HS-27A (cell line): ENCODE results near the gene TSEN34.
"Not testable (repeated sequence)": the region's sequence is repeated elsewhere in the genome, so short reads cannot be mapped to it uniquely, and the experiment has no call there.

Source experiments
- DNase-seq: peaks from one replicate; pipeline ENCODE4 v3.0.0-alpha.2; 2012; ENCODE audit warnings: low read depth, missing footprints

The TSEN34 gene

DNA sequence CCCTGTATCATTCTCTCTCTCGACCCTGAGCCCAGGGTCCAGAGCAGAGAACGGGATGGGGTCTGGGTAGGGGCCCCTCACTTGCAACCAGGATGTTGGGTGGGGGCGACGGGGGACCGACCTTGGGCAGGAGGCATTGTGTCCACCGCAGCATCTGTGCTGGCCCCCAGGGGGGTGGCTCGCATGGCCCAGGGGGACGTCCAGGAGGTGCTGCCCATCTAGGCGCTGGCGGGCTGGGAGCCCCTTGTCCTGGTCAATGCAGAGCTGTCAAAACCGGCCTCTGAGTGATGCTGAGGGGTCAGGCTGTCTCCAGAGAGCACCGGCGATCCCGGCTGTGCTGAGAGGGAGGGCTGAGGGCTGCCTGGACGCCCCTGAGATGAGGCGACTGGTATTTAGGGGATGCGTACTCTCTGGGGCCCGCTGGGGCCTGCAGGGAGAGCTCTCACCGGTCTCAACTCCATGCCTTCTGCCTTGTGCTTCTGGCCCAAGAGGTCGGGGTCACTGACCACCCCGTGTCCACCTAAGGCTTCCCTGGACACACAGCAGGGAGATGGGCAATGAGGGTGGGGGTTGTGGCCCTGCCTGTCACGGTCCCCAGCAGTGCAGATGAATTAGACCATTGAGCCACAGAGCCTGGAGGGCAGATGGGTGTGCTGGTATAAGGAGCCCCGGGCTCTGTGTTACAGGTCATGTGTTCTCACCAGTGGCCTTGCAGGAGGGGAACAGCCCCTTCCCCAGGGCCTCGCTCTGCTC is 18.1 kb downstream of the TSEN34 start:
- no peak for DNase-seq

DNA sequence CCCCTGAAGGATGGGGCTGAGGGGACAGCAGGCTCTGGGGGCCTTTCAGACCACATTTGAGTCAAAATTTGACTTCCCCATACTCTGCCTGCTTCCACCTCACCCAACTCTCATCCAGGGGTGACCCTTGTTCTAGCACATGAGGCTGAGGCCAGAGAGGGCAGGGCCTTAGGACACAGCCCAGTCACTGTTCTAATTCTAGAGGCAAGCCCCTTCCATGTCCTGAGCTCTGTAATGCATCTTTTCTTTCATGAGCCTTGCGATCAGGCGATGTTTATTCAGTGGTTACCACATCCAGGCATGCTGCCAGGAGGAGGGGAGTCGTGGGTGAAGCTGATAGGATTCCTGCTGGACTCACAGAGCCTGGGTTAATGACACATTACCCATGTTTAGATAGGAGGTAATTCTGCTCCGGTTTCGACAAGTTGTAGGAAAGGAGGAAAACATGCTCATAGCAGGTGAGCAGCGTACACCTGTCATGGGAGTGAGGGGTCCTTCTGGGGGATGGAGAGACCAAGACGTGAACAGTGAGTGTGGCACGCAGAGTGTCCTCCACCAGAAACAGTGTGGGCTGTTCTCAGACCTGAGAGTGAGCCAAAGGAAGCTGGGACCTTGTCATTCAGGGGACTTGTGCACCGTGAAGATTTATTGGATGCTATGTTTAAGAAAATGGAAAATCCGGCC is 18.8 kb downstream of the TSEN34 start:
- DNase-seq: peak; percentile 96

GRCh38 chr19:54211235-54211634 is 20.1 kb downstream of the TSEN34 start:
- DNase-seq: no peak

GRCh38 chr19:54214217-54214616 is 23.1 kb downstream of the TSEN34 start:
- not testable (repeated sequence) for DNase-seq

DNA sequence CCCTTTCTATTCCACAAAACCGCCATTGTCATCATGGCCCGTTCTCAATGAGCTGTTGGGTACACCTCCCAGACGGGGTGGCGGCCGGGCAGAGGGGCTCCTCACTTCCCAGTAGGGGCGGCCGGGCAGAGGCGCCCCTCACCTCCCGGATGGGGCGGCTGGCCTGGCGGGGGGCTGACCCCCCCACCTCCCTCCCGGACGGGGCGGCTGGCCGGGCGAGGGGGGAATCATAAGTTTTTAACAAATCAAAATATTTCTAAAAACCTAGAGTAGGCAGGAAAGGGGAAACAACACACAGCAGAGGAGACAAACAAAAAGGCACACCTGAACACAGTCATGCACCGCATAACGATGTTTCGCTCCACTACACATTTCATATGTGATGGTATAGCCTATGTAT is 23.6 kb downstream of the TSEN34 start:
- not testable (repeated sequence) for DNase-seq

DNA sequence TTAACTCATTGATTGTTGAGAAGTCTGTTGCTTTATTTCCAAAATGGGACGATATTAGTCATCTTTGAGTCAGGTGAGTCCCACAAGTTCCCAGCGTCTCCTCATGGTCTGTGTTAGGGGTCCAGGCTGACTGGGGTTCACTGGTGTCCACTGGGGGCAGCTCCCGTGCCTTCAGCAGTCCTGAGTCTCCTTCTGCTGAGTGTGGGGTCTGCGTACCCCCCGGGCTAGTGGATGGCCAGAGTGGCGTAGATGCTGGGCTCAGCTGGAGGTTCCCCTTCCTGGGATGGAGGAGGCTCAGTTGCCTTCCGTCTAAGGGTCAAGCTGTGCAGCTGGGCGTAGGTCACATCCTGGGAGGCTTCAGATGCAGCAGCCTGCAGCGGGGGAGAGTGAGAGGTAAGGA is 25.8 kb downstream of the TSEN34 start:
- no peak for DNase-seq

DNA sequence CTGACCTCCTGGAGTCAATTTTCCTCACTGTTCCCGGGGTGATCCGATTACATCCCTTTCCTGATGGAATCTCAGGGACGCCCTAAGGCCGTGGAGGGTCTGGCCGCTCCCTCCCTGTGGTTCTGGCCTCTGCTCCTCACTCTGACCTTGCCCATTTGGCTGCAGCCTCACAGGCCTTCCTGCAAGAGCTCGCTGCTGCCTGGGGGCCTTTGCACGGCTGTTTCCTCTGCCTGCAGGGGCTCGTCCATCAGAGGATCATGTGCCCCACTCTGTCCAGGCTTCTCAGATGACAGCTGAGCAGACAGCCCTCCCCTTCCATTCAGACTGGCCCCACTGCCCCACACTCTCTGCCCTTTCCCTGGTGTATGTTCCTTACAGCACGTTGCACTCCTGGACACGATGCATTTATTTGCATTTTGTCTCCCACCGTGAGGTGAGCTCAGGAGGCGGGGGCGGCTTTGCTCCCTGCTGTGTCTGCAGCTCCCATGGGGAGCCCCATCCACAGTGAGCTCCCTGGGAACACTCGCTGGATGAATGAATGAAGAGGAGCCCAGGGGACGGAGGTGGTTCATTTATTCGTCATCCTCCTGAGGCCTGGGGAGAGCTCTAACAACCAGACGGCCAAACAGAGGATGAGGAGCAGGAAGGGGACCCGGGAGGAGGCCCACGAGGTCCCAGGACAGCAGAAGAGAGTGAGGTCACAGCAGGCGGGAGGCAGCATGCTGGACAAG is 26.6 kb downstream of the TSEN34 start:
- DNase-seq: not testable (repeated sequence)

- DNase-seq: no peak
Measured at GRCh38 chr19:54218259-54218658, 27.2 kb downstream of the TSEN34 start.

- DNase-seq: no peak
Measured at GRCh38 chr19:54218960-54219661, 28.0 kb downstream of the TSEN34 start.

GRCh38 chr19:54219702-54220101 is 28.6 kb downstream of the TSEN34 start:
- DNase-seq: not testable (repeated sequence)

- DNase-seq: not testable (repeated sequence)
Measured at GRCh38 chr19:54221947-54222346, 30.8 kb downstream of the TSEN34 start.

GRCh38 chr19:54222474-54223276 is 31.6 kb downstream of the TSEN34 start, which contains the start of gene LILRB3:
TSS of gene LILRB3 (minus strand) at chr19:54223007. CDS start at chr19:54222976, 31 bp downstream.
- DNase-seq: not testable (repeated sequence)

DNA sequence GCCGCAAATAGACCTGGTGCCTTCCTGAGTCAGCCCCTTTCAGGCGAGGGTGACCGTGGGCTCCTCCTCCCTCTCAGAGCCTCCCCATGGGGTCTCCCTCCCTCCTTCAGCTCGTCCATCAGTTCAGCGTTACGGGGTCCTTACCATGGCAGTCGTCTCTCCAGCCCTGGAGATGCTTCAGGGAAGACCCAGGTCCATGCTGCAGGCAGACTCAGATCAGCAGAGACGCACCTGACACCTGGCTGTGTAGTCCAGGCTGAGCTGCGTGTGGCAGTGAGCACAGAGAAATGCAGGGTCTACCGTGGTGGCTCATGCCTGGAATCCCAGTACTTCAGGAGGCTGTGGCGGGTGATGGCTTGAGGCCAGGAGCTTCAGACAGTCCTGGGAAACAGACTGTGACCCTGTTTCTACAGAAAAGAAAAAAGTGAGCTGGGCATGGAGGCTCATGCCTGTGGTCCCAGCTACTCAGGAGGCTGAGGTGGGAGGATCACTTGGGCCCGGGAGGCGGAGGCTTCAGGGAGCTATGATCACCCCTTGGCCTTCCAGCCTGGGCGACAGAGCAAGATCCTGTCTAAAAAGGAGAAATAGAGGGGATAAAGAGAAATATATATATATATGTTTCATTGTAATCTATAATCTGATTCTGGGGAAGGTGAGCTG is 32.3 kb downstream of the TSEN34 start:
- not testable (repeated sequence) for DNase-seq

DNA sequence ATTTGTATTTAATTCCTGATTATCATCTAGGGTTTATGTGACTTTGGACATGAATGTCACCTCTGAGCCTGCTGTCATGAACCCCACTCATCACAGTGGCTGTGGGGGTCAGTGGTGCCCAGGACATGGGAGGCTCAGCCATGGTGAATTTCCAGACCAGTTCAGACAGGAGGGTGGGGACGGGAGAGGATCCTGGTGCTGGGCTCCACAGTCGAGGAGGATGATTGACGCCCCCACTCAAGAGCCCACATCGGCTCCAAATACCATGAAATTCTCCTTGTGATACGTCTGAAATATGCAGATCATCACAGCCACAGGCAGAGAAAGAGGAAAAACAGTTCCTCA is 32.8 kb downstream of the TSEN34 start:
- not testable (repeated sequence) for DNase-seq

GRCh38 chr19:54224619-54225018 is 33.5 kb downstream of the TSEN34 start:
- DNase-seq: not testable (repeated sequence)

- no peak for DNase-seq
Measured at GRCh38 chr19:54229146-54229545, 38.0 kb downstream of the TSEN34 start.

DNA sequence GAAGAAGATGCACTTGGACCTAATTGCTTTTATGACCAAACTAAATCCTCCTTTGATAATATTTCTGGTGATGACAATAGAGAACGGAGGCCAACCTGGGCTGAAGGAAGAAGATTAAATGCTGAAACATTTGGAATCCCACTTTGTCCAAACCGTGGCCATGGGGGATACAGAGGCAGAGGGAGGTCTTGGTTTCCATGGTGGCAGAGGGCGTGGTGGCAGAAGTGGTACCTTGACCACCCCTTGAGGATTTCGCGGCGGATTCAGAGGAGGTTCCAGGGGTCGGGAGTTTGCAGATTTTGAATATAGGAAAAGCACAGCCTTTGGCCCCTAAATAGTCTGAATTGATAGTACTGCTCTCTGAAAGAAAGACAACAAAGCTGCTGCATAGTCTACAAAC is 38.9 kb downstream of the TSEN34 start:
- no peak for DNase-seq

GRCh38 chr19:54231077-54231931 is 40.2 kb downstream of the TSEN34 start:
- DNase-seq: peak; percentile 57

DNA sequence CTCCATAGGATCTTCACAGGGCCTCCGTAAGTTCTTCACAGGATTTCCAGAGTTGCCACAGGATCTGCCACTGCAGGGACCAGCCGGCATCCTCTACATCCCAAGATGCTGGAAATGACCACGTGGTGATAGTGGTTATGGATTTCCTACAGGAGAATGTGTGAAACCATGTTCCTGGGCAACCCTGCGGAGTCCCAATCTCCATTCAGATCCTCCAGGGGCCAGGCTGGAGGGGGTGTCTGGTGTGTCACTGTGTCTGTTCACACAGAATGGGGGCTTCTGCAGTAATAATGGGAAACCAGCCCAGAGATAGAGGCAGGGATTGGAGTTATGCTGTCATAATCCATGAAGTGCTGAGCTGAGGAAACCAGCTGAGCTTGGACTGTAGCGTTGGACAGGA is 42.8 kb downstream of the TSEN34 start:
- DNase-seq: no peak
